H1 (cell line): Measurements from ENCODE around the gene SLC35D2. TPM values are rescaled to one million over a fixed set of nuclear protein-coding genes. Genes with fewer than 3 reads are reported as not detected.

Source experiments
- CTCF ChIA-PET: fragments of 300-600 bp; sonication (Branson Sonifier 250); formaldehyde crosslinking; loops from one replicate; lab custom pipeline; 2021; ENCODE audit not compliant: partially characterized antibody; lab: Charles Lee
- POLR2A ChIA-PET: fragments of 300-600 bp; sonication (Branson Sonifier 250); formaldehyde crosslinking; loops from one replicate; lab custom pipeline; 2021; ENCODE audit warnings: inconsistent platforms; ENCODE audit not compliant: partially characterized antibody; lab: Charles Lee
- DNase-seq, 2 experiments: peaks; one replicate each; pipeline versions ENCODE4 v3.0.0 to v3.0.0-alpha.2; 2010 to 2022; ENCODE audit warnings: low spot score in 2 of 2, low read depth in 1 of 2, mixed read lengths in 1 of 2
- FAIRE-seq: peaks from 2 replicates; lab custom pipeline; 2011; peaks lifted over from hg19 to GRCh38; lab: Jason Lieb, UNC
- H2AFZ ChIP-seq: 2 replicates; pipeline ENCODE4 v1.8.1; 2012; ENCODE audit warnings: low read length, inconsistent platforms
- H2AK5ac ChIP-seq: 2 replicates; pipeline ENCODE4 v1.6.1; 2013; ENCODE audit warnings: low read depth, low read length
- H2BK120ac ChIP-seq: replicated peaks from 2 replicates; pipeline ENCODE3; 2013; ENCODE audit warnings: low read depth, low read length, inconsistent platforms
- H2BK12ac ChIP-seq: 2 replicates; pipeline ENCODE4 v1.6.1; 2013; ENCODE audit warnings: low read depth, low read length
- H2BK15ac ChIP-seq: 2 replicates; pipeline ENCODE4 v1.6.1; 2013; ENCODE audit warnings: low read length
- H2BK20ac ChIP-seq: 2 replicates; pipeline ENCODE4 v1.6.1; 2013; ENCODE audit warnings: low read length
- H2BK5ac ChIP-seq: 2 replicates; pipeline ENCODE4 v1.6.1; 2013; ENCODE audit warnings: low read depth, low read length
- H3K14ac ChIP-seq: 2 replicates; pipeline ENCODE4 v1.6.1; 2013; ENCODE audit warnings: inconsistent platforms; ENCODE audit not compliant: insufficient read length
- H3K18ac ChIP-seq: 2 replicates; pipeline ENCODE4 v1.6.1; 2013; ENCODE audit warnings: low read length; ENCODE audit errors: extremely low read depth
- H3K23ac ChIP-seq: 2 replicates; pipeline ENCODE4 v1.6.1; 2013; ENCODE audit warnings: inconsistent platforms; ENCODE audit not compliant: insufficient read length
- H3K23me2 ChIP-seq: 2 replicates; pipeline ENCODE4 v1.6.1; 2013; ENCODE audit warnings: low read depth, low read length
- H3K27ac ChIP-seq: 2 replicates; pipeline ENCODE4 v1.6.1; 2011; ENCODE audit warnings: low read depth, low read length, inconsistent platforms
- H3K27me3 ChIP-seq, 4 experiments: replicated peaks in 1 of 4; 1 replicate in 1 of 4; 2 replicates in 3 of 4; pipeline versions ENCODE4 v1.6.1 to v1.8.1; 2011 to 2013; ENCODE audit warnings: low read length in 3 of 4, mild to moderate bottlenecking in 3 of 4, inconsistent platforms in 2 of 4, mixed read lengths in 2 of 4, moderate library complexity in 1 of 4; ENCODE audit not compliant: control insufficient read depth in 3 of 4, insufficient read depth in 3 of 4; ENCODE audit errors: extremely low read depth in 1 of 4
- H3K36me3 ChIP-seq, 4 experiments: 2 replicates each; pipeline versions ENCODE4 v1.6.1 to v1.8.1; 2011 to 2013; ENCODE audit warnings: mild to moderate bottlenecking in 4 of 4, low read length in 3 of 4, moderate library complexity in 2 of 4, control low read depth in 1 of 4, inconsistent platforms in 1 of 4; ENCODE audit not compliant: insufficient read depth in 4 of 4, control insufficient read depth in 2 of 4
- H3K4ac ChIP-seq: replicated peaks from 2 replicates; pipeline ENCODE3; 2013; ENCODE audit warnings: low read length, low read depth, mixed read lengths, inconsistent platforms; ENCODE audit not compliant: insufficient read length
- H3K4me1 ChIP-seq, 4 experiments: replicated peaks in 1 of 4; 1 replicate in 1 of 4; 2 replicates in 3 of 4; pipeline versions ENCODE4 v1.6.1 to v1.8.1; 2011 to 2013; ENCODE audit warnings: low read length in 3 of 4, inconsistent platforms in 2 of 4, mixed read lengths in 1 of 4; ENCODE audit not compliant: insufficient read depth in 4 of 4, control insufficient read depth in 3 of 4
- H3K4me2 ChIP-seq, 2 experiments: 2 replicates each; pipeline versions ENCODE4 v1.6.1 to v1.8.1; 2011 to 2013; ENCODE audit warnings: low read depth in 2 of 2, low read length in 2 of 2, control low read depth in 1 of 2, inconsistent platforms in 1 of 2, mild to moderate bottlenecking in 1 of 2; ENCODE audit not compliant: insufficient read depth in 1 of 2
- H3K4me3 ChIP-seq, 4 experiments: fragments of 200-600, 300-600 bp in 1 of 4; sonication (generic), shearing (Covaris generic), sonication (Bioruptor Twin) in 1 of 4; 2 replicates each; pipeline versions ENCODE4 v1.5.1 to v1.8.1; 2011 to 2016; ENCODE audit warnings: low read length in 4 of 4, low read depth in 3 of 4, control low read depth in 2 of 4, inconsistent platforms in 2 of 4, mild to moderate bottlenecking in 2 of 4, mixed read lengths in 1 of 4, moderate library complexity in 1 of 4; ENCODE audit not compliant: insufficient read depth in 2 of 4; ENCODE audit errors: extremely low read depth in 1 of 4
- H3K56ac ChIP-seq: replicated peaks from 2 replicates; pipeline ENCODE3; 2013; ENCODE audit warnings: low read depth, mild to moderate bottlenecking, mixed read lengths, low read length, inconsistent platforms; ENCODE audit not compliant: insufficient read length
- H3K79me1 ChIP-seq: 2 replicates; pipeline ENCODE4 v1.6.1; 2013; ENCODE audit warnings: low read depth, low read length, control low read depth
- H3K79me2 ChIP-seq, 2 experiments: 2 replicates each; pipeline versions ENCODE4 v1.6.1 to v1.8.1; 2012 to 2013; ENCODE audit warnings: low read length in 2 of 2, mild to moderate bottlenecking in 2 of 2, inconsistent platforms in 1 of 2; ENCODE audit not compliant: insufficient read depth in 2 of 2, control insufficient read depth in 1 of 2
- H3K9ac ChIP-seq, 4 experiments: replicated peaks in 1 of 4; 1 replicate in 1 of 4; 2 replicates in 3 of 4; pipeline versions ENCODE4 v1.6.1 to v1.8.1; 2011 to 2013; ENCODE audit warnings: low read depth in 3 of 4, low read length in 3 of 4, control low read depth in 2 of 4, mild to moderate bottlenecking in 2 of 4, moderate library complexity in 2 of 4, inconsistent platforms in 1 of 4; ENCODE audit errors: extremely low read depth in 1 of 4
- H3K9me3 ChIP-seq, 2 experiments: 2 replicates each; pipeline versions ENCODE4 v1.6.1 to v1.8.1; 2012 to 2013; ENCODE audit warnings: mild to moderate bottlenecking in 2 of 2, moderate library complexity in 2 of 2, control low read depth in 1 of 2, inconsistent platforms in 1 of 2, low read depth in 1 of 2, low read length in 1 of 2, mixed read lengths in 1 of 2; ENCODE audit not compliant: insufficient read depth in 2 of 2
- H4K20me1 ChIP-seq, 2 experiments: replicated peaks in 1 of 2; 2 replicates each; pipeline versions ENCODE3 to v1.8.1; 2011 to 2013; ENCODE audit warnings: inconsistent platforms in 2 of 2, low read length in 2 of 2, mild to moderate bottlenecking in 1 of 2; ENCODE audit not compliant: insufficient read depth in 2 of 2, control insufficient read depth in 1 of 2
- H4K5ac ChIP-seq: 2 replicates; pipeline ENCODE4 v1.6.1; 2013; ENCODE audit warnings: low read length, low read depth, mixed read lengths, inconsistent platforms; ENCODE audit not compliant: insufficient read length
- H4K8ac ChIP-seq: 2 replicates; pipeline ENCODE4 v1.8.0; 2013; ENCODE audit warnings: mild to moderate bottlenecking, moderate library complexity, low read length, inconsistent platforms; ENCODE audit not compliant: insufficient read depth; ENCODE audit errors: extremely low read depth
- H4K91ac ChIP-seq: replicated peaks from 2 replicates; pipeline ENCODE3; 2013; ENCODE audit warnings: low read length, mixed read lengths, inconsistent platforms; ENCODE audit not compliant: insufficient read length
- EP300 ChIP-seq, 2 experiments: IDR thresholded peaks; 1 replicate in 1 of 2; 2 replicates in 1 of 2; pipeline ENCODE4 v1.6.1; 2011 to 2012; ENCODE audit warnings: low read depth in 2 of 2, low read length in 2 of 2, mild to moderate bottlenecking in 2 of 2, borderline replicate concordance in 1 of 2, inconsistent platforms in 1 of 2, moderate library complexity in 1 of 2
- EZH2 ChIP-seq: fragments of 200-600 bp; sonication (generic); IDR thresholded peaks from 2 replicates; pipeline ENCODE4 v1.7.1; 2012; ENCODE audit warnings: low read depth, mild to moderate bottlenecking, moderate library complexity, low read length, inconsistent platforms; ENCODE audit not compliant: severe bottlenecking
- JUND ChIP-seq: IDR thresholded peaks from 2 replicates; pipeline ENCODE4 v1.6.1; 2011; ENCODE audit warnings: mild to moderate bottlenecking, improper control_type of control experiment, low read length
- KDM4A ChIP-seq: IDR thresholded peaks from one replicate; pipeline ENCODE4 v1.7.1; 2012; ENCODE audit warnings: low read depth, mild to moderate bottlenecking, moderate library complexity, low read length, inconsistent platforms; ENCODE audit not compliant: severe bottlenecking
- KDM5A ChIP-seq: fragments of 200-600 bp; IDR thresholded peaks from 2 replicates; pipeline ENCODE4 v1.7.1; 2012; ENCODE audit warnings: mild to moderate bottlenecking, low read length, inconsistent platforms, mixed read lengths
- MAFK ChIP-seq: IDR thresholded peaks from 2 replicates; pipeline ENCODE4 v1.6.1; 2012; ENCODE audit warnings: low read depth, mild to moderate bottlenecking, improper control_type of control experiment, low read length
- POLR2AphosphoS5 ChIP-seq: IDR thresholded peaks from 2 replicates; pipeline ENCODE4 v1.6.1; 2011; ENCODE audit warnings: low read depth, low read length
- TAF1 ChIP-seq: IDR thresholded peaks from 2 replicates; pipeline ENCODE4 v1.6.1; 2011; ENCODE audit warnings: mild to moderate bottlenecking, low read depth, low read length
- TBP ChIP-seq: IDR thresholded peaks from 2 replicates; pipeline ENCODE4 v1.6.1; 2011; ENCODE audit warnings: low read depth, low read length, improper control_type of control experiment
- WGBS, 2 experiments: shearing (Covaris generic) in 1 of 2; methylation state at CpG; one replicate each; pipeline versions ENCODE4 v1.1.6 to v1.1.7; 2013 to 2015; ENCODE audit warnings: low lambda C conversion rate in 2 of 2, mixed read lengths in 2 of 2, inconsistent platforms in 1 of 2, low coverage in 1 of 2, missing lambda C conversion rate in 1 of 2; ENCODE audit not compliant: insufficient replicate concordance in 2 of 2, insufficient coverage in 1 of 2, insufficient read length in 1 of 2; ENCODE audit errors: extremely low coverage in 1 of 2, missing lambda C conversion rate in 1 of 2; 5-methylcytosine and 5-hydroxymethylcytosine counted together
- polyA plus RNA-seq, 7 experiments: library from polyadenylated mRNA; depleted of rRNA in 3 of 7; stranded (reverse) in 5 of 7; unstranded in 2 of 7; fragments of >200 nt in 5 of 7; fragments of 200-250 nt in 2 of 7; gene quantifications; 1 replicate in 5 of 7; 2 replicates in 1 of 7; 4 replicates in 1 of 7; pipeline versions ENCODE4 v1.2.1 to v1.2.3, GENCODE V29; 2011 to 2013; ENCODE audit warnings: missing spikeins in 2 of 7, mixed read lengths in 2 of 7
- total RNA-seq: library from RNA; stranded (reverse); fragmentation: NEBNext Ultra II Directional; extraction: Animal tissue kit (Norgen Biotek cat#: 25700); gene quantifications from 2 replicates; pipeline ENCODE4 v1.2.1, GENCODE V29; 2021
- TF ChIP-seq, protein P1 (sequence below): IDR thresholded peaks from 2 replicates; pipeline ENCODE4 v1.6.1; 2011; ENCODE audit warnings: low read length, improper control_type of control experiment

The SLC35D2 gene
- total and polyA plus RNA-seq, 2 of the 8 experiments (the other 6 are each of a cell fraction or from before 2014, with no cell fraction given) = 9.6 to 11.5 TPM

DNA sequence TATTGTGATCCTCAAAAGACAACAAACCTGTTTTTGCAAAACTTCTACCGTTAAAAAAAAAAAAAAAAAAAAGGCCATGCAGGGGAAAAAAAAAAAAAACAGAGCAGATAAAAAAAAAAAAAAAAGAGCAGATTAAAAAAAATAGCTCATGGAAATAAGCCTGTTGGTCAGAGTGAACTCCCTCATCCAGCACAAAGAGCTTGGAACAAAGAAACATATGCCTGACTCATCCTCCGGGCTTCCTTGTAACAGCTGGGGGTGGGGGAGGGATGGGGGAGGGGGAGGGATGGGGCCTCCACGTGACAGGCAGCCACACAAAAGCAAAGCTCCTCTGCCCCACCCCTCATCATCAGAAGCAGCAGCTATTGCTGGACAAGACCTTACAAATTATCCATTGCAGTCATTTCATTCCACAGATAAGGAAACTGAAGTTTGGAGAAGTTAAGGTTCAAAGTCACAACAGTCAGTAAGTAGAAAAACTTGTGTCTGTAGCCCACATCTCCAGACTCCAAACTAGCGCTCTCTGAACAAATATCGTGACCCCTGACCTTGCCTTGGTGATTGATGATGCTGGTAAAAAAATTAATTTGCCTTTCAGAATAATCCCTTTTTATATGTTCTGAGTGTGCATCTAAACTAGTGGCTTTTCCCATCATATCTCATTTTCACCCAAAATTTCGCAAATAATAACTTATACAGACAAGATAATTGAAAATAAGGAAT lies 38.9 kb downstream of the SLC35D2 start:
- POLR2A ChIA-PET = interaction anchor here (0.6 to 1.2 kb wide), 3 partner anchors 57 to 97 kb away, joined by 3 to 5 read pairs (median 3); no protein-coding TSS in a partner anchor
- CTCF ChIA-PET = interaction anchor here (0.9 to 2.9 kb wide), 3 partner anchors 17 to 71 kb away, joined by 4 to 21 read pairs (median 5); no protein-coding TSS in a partner anchor
- TF ChIP-seq MAFK = peak; percentile 40; the same call in 1 of the 2 replicates
- TF ChIP-seq EZH2 = no peak
- no peak for TF ChIP-seq TAF1
- no peak for TF ChIP-seq POLR2AphosphoS5
- TF ChIP-seq KDM5A = no peak
- 0 out of 2 replicates have a peak, but pooled peaks have one; percentile 9 for TF ChIP-seq TBP
- TF ChIP-seq, protein P1, sequence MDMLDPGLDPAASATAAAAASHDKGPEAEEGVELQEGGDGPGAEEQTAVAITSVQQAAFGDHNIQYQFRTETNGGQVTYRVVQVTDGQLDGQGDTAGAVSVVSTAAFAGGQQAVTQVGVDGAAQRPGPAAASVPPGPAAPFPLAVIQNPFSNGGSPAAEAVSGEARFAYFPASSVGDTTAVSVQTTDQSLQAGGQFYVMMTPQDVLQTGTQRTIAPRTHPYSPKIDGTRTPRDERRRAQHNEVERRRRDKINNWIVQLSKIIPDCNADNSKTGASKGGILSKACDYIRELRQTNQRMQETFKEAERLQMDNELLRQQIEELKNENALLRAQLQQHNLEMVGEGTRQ = peak; percentile 60; the same call in 1 of the 2 replicates
- no peak for TF ChIP-seq EP300 (IDR thresholded peaks at IDR 0.05; ENCODE audit: borderline replicate concordance in 1 of 2, low read depth in 2 of 2, low read length in 2 of 2)
- TF ChIP-seq JUND = peak; percentile 72
- TF ChIP-seq KDM4A = no peak

More for the DNA sequence above, 38.9 kb downstream of the SLC35D2 start:
- Histone ChIP-seq H3K14ac (no peak overlapping the region), H3K27ac (0 out of 2 replicates have a peak overlapping the region, but pooled peaks have one; percentile 41), H3K4me1 (peaks cover 0 to 33% (median 17%) of the 10 kb centered on the region in 4 experiments; a peak in 6 of 7 replicates), H4K91ac (no peak overlapping the region), H2BK20ac (peak overlapping the region; percentile 2; the same call in 1 of the 2 replicates), H2BK12ac (no peak overlapping the region), H3K23me2 (no peaks in the 10 kb centered on the region), H3K36me3 (no peaks in the 10 kb centered on the region), H3K4ac (no peak overlapping the region), H3K56ac (no peak overlapping the region), H3K4me3 (no peak overlapping the region; a peak in 1 of 8 replicates), H2BK5ac (no peak overlapping the region), H2BK15ac (no peak overlapping the region), H2AFZ (0 out of 2 replicates have a peak overlapping the region, but pooled peaks have one; percentile 16), H3K9ac (no peak overlapping the region), H3K18ac (no peak overlapping the region; the same call in 1 of the 2 replicates), H4K8ac (no peak overlapping the region), H3K23ac (no peak overlapping the region), H3K27me3 (no peaks in the 10 kb centered on the region), H2BK120ac (no peak overlapping the region), H3K9me3 (peaks cover 0 to 4% of the 10 kb centered on the region in 2 experiments; a peak in 3 of 4 replicates), H2AK5ac (no peak overlapping the region), H4K5ac (peak overlapping the region; percentile 41), H4K20me1 (no peaks in the 10 kb centered on the region), H3K4me2 (peak overlapping the region; percentile 11; a peak in 1 of 4 replicates), H3K79me2 (no peaks in the 10 kb centered on the region), H3K79me1 (no peaks in the 10 kb centered on the region)
- FAIRE-seq = no peak
- no peak for DNase-seq
- WGBS, 2 experiments = 65% methylated on average over 4 of the region's 6 CpGs; no CpG with 5 or more reads in 1 of the 2 experiments
